G401.6 (cell line): ENCODE measurements around the gene ZHX3.

ENCODE experiments used
- FAIRE-seq: peaks from 2 replicates; lab custom pipeline; 2012; peaks lifted over from hg19 to GRCh38; lab: Jason Lieb, UNC

Gene ZHX3

DNA sequence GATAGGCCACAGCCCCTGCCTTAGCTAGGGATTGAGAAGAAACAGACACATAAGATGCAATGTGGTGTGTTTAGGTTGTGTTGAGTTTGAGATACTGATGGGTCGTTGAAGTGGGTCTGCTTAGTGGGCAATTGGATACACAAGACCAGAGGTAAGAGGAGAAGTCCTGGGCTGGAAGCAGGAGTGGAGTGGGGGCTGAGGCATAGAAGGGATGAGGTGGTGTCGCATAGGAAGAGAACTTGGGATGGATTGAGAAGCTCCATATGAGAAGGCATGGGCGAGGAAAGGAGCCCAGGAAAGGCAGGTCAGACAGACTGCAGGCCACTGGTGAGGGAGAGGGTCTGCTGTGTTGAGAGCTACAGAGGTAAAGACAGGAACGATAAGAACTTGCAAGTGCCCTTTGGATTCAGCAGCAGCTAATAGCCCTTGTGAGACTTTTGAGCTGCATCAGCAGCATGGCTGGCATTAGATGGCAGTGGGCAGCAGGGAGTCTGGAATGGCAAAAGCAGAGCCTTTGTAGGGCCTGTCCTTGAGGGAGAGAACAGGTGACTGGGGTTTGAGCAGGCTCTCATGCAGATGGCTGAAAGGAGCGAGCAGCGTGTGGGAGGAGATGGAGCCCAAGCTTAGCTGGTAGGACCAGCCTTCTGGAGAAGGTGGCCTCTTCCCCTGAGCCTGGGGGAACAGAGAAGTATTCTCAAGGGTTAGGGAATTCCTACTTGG, 147.0 kb downstream of the ZHX3 start:
- FAIRE-seq: no peak

DNA sequence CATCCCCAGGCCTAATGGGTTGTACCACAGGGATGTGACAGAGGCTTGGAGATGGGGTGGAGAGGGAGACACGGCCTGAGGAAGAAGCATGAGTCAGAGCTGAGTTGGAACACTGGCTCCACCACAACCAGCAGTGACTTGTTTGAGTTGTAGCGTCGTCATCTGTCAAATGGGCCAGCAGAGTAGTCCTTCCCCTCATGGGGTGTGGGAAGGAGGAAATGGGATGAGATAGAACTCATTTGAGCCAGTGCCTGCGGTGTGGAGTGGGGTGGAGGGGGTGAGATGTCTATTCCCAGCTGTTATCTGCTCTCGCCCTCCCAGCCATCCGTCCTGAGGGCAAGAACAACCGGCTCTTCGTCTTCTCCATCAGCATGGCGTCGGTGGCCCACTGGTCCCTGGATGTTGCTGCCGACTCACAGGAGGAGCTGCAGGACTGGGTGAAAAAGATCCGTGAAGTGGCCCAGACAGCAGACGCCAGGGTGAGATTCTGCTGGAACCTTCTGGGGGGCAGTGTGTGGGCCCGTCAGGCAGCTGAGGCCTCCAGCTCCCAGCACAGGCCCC, 147.7 kb downstream of the ZHX3 start:
- FAIRE-seq: no peak

- FAIRE-seq: no peak
These were observed 148.3 kb downstream of the ZHX3 start for GRCh38 chr20:41169162-41169690.

GRCh38 chr20:41168281-41169161, 149.0 kb downstream of the ZHX3 start:
- no peak for FAIRE-seq

DNA sequence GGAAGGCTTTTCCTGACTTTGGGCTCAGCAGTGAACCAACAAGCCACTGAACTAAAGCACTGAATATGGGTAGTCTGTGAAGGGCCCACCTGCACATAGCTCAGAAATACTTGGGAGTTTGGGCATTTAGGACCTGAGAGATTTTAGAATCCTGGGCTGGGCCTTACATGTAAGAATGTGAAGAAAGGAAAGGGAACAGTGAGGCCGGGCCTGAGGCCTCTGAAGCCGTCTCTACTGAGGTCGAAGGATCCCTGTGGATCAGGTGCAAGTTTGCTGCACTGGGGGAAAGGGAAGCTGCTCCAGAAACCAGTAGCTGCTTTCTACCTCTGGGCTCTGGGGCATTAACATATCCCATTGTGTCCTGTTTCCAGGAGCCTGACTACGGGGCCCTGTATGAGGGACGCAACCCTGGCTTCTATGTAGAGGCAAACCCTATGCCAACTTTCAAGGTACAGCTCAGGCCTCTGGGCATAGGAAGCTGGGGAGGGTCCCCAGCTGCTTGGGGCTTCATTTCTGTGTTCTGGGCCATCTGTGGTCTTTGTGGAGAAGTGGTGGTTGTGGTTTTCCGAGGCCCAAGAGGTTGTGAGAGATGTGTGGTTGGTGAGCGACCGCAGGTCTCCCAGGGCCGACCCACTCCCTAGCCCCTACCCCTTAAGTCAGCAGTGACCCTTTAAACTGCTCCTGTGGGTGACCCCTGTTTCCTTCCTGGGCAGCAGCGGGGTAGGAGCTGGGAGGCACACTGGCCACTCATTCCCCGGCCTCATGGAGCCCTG, 149.9 kb downstream of the ZHX3 start:
- FAIRE-seq: no peak

DNA sequence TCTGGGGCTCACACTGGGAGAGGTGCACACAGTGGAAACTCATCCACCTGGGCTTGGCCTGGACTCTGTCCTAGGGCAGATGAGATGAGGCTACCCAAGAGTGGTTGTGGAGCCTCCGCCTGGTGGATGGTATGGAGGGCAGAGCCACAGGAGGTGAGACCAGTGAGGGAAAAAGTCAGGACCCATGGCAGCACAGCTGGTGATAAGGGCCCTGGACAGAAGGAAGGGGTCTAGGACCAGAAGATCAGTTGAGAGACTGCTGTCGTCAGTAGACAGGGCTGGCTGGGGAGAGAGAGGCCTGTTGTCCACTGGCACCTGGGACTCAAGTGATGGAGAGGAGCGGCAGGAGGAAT, 150.4 kb downstream of the ZHX3 start:
- FAIRE-seq: no peak

DNA sequence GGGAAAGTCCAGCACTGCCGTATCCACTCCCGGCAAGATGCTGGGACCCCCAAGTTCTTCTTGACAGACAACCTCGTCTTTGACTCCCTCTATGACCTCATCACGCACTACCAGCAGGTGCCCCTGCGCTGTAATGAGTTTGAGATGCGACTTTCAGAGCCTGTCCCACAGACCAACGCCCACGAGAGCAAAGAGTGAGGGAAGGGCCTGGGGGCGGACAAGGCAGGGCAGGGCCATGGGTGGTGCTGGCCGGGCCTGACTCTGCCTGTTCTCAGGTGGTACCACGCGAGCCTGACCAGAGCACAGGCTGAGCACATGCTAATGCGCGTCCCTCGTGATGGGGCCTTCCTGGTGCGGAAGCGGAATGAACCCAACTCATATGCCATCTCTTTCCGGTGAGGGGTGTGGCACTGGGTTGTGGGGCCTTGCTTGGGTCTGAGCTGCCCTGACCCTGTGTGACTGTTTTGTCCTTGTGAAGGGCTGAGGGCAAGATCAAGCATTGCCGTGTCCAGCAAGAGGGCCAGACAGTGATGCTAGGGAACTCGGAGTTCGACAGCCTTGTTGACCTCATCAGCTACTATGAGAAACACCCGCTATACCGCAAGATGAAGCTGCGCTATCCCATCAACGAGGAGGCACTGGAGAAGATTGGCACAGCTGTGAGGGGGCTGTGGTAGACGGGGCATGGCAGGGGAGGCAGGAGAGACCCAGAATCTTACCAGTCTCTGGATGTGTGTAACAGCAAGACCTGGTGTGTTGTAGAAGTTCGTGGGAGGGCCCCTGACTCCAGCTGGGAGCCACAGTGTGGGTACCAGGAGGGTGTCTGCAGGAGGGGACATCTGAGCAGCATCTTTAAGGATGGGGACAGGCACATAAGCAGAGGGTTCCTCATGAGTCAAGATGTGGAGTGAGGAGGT, 151.1 kb downstream of the ZHX3 start:
- FAIRE-seq: no peak

DNA sequence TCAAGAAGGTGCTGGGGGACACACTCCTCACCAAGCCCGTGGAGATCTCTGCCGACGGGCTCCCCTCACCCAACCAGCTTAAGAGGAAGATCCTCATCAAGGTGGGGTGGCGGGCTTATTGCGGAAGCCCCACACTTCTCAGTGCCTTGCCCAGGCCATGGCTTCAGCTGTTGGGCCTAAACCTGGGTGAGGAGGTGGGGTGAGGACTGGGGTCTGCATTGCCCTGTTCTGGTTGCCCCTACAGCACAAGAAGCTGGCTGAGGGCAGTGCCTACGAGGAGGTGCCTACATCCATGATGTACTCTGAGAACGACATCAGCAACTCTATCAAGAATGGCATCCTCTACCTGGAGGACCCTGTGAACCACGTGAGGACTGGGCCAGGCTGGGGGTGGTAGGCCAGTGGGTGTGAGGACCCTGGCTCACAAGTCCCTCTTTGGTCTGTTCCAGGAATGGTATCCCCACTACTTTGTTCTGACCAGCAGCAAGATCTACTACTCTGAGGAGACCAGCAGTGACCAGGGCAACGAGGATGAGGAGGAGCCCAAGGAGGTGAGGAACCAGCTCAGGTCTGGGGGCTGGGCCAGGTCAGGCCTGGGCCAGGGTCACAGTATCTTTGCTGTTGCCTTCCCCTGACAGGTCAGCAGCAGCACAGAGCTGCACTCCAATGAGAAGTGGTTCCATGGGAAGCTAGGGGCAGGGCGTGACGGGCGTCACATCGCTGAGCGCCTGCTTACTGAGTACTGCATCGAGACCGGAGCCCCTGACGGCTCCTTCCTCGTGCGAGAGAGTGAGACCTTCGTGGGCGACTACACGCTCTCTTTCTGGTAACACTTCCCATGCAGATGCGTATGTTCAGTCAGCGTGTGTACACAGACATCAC, 152.3 kb downstream of the ZHX3 start:
- FAIRE-seq: no peak

DNA sequence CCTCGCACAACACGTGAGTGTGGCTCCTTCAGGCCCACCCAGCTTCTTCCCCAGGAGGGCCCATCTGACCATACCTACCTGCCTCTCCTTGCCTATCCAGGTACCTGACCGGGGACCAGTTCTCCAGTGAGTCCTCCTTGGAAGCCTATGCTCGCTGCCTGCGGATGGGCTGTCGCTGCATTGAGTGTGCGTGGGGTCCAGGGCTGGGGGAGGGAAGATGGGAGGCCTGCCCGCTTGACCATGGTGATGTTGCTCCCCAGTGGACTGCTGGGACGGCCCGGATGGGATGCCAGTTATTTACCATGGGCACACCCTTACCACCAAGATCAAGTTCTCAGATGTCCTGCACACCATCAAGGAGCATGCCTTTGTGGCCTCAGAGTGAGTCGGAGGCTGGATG, 153.7 kb downstream of the ZHX3 start:
- FAIRE-seq: no peak

DNA sequence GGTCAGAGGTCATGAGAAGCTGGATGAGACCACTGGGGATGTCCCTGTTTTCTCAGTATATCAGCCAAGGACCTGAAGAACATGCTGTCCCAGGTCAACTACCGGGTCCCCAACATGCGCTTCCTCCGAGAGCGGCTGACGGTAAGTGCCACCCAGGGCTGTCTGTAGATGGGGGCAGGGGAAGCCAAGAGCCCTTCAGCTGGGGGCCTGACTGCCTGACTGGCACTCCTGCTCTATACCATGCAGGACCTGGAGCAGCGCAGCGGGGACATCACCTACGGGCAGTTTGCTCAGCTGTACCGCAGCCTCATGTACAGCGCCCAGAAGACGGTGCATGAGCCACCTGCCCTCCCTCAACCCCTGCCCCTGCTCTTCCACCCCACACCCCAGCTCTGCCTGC, 155.1 kb downstream of the ZHX3 start:
- FAIRE-seq: no peak

GRCh38 chr20:41161886-41162285, 155.6 kb downstream of the ZHX3 start:
- FAIRE-seq: no peak

DNA sequence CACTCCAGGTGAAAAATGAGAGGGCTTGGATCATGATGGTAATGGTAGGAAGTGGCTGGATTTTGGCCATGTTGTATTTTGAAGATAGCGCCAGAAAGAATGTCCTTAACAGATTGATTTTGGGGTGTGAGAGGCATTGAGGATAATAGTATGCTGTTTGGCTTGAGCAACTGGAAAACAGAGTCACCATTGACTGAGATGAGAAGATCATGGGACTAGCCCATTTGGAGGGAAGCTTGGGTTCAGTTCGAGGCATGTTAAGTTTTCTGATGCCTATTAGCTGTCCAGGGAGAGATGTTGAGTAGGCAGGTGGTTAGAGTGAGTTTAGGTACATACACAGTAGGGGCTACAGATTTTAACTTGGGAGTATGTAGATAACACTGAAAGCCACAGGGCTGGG, 156.8 kb downstream of the ZHX3 start:
- FAIRE-seq: no peak

DNA sequence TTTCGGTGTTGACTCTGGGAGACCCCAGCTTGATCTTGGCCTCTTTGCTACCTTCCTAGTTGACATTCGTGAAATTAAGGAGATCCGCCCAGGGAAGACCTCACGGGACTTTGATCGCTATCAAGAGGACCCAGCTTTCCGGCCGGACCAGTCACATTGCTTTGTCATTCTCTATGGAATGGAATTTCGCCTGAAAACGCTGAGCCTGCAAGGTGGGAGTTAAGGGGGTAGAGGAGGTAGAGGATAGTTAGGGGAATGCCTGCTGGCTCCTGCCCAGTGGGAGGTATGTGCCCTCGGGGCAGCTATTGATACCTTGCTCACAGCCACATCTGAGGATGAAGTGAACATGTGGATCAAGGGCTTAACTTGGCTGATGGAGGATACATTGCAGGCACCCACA, 158.0 kb downstream of the ZHX3 start:
- no peak for FAIRE-seq

DNA sequence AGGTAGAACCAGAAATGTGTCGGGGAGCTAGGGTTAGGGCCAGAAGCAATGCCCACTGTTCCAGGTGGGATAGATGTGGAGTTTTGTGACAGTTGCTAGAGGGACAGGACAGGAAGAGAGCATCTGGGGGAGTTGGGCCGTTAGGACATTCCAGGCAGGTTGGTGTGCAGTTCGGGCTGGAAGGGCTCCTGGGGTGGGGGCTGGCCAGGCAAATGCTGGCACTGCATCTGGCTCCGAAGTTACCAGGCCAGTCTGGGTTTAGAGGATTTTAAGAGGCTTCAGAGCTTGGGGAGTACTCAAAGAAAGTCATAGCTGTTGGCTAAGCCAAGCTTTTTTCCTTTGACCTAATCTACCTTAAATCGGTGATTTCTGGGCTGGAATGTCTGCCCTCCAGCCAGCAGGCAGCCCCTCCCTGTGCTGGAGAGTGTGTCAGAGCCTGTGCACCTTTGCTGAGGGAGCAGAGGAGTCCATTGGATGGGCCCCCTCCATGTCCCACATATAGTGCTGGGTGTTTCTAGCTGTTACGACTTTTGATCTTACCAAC, 159.4 kb downstream of the ZHX3 start:
- no peak for FAIRE-seq

- no peak for FAIRE-seq
These were observed 162.3 kb downstream of the ZHX3 start for GRCh38 chr20:41155261-41155660.

- no peak for FAIRE-seq
These were observed 162.9 kb downstream of the ZHX3 start for GRCh38 chr20:41154436-41155176.

DNA sequence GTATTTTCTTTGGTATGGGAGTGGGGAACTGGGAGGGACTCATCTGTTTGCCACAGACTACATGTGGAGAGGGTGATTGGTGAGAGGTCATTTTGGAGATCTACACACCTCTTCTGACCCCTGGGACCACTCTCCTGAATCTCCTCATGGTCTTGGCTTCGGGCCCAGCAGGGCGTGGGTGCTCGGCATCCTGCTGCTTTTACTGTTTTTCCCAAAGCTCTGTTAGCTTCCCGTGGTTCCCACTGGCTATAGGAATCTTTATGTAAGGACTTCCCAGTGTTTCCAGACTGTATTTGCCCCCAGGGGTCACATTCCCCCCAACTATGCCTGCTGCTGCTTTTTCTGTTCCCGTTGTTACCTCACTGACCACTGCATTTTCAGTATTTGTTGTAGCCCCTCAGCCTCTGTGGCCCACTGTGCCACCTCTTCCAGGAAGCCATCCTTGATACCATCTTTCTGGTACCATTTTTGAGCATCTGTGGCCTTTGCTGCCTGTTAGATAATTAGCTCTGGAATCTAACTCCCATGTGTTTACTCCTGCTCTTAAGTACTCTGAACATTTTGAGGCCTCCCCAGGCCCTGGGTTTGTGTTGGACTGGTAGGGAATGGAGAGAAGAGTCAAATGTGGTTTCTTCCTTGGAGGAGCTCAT, 165.3 kb downstream of the ZHX3 start:
- no peak for FAIRE-seq

- FAIRE-seq: no peak
These were observed 166.2 kb downstream of the ZHX3 start for GRCh38 chr20:41151134-41151869.
